ENCODE data around the gene XPOT.

Gene XPOT

DNA sequence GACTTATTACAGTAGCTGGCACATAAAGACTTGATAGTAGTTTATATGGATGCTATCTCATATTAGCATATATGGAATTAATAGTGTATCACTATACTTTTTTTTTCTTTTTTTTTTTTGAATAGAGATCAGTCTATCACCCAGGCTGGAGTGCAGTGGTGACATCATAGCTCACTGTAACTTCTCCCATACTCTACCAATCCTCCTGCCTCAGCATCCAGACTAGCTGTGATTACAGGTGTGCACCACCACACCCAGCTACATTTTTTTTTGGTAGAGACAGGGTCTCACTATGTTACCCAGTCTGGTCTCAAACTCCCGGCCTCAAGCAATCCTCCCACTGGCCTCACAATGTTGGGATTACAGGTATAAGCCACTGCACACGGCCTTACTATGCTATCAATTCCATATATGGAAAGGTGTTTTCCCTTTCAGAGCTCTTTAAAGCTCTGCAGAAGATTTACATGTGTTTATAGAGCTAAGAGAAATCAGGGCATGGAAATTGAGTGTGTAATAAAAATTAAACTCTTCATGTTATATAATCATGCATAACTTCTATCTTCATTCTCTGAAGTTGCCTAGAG is 46.0 kb downstream of the XPOT start:
- Histone ChIP-seq H3K4me3 (ENCODE audit: low read depth, low read length) (no peak overlapping the region), H3K4me1 (no peaks in the 10 kb centered on the region), H3K27me3 (no peaks in the 10 kb centered on the region), H3K36me3 (peaks cover 36% of the 10 kb centered on the region), H3K9me3 (no peaks in the 10 kb centered on the region)
- TF ChIP-seq, protein P1, sequence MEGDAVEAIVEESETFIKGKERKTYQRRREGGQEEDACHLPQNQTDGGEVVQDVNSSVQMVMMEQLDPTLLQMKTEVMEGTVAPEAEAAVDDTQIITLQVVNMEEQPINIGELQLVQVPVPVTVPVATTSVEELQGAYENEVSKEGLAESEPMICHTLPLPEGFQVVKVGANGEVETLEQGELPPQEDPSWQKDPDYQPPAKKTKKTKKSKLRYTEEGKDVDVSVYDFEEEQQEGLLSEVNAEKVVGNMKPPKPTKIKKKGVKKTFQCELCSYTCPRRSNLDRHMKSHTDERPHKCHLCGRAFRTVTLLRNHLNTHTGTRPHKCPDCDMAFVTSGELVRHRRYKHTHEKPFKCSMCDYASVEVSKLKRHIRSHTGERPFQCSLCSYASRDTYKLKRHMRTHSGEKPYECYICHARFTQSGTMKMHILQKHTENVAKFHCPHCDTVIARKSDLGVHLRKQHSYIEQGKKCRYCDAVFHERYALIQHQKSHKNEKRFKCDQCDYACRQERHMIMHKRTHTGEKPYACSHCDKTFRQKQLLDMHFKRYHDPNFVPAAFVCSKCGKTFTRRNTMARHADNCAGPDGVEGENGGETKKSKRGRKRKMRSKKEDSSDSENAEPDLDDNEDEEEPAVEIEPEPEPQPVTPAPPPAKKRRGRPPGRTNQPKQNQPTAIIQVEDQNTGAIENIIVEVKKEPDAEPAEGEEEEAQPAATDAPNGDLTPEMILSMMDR (IDR thresholded peaks at IDR 0.05; ENCODE audit: low read depth, low read length), result no peak
- DNase-seq, result no peak

DNA sequence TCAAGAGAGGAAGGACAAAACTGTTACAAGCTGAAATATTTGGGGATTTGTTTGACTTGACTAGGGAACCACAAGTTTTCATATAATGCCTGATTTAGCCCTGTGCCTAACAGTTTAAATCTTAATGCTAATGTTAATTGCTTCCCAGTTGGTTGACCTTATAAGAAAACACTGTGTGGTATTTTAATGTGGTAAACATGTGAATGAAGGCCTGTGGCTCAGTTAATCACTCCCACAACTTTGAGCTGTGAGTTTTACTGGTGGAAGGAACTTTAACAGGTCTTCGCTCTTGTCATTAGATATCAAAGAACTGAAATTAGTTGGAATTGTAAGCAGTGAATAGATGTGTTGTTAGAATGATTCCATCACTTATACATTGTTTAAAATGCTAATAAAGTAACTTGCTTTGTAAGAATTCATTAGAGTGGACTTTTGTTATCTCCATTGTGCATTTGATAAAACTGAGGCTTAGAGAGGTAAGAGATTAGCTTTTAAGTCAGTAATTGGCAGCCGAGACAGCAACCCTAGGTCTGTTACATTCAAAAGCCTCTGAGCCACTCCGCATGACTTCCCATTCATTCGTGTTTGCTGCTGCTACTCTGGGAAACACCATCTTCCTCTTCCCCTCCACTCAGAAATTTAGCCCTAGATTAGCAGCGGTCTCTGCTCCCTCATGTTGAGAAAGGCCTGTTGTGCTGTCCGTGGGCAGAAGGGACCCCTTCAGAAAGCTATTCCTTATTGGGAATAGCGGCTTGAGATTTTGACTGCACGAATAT is 46.7 kb downstream of the XPOT start:
- Histone ChIP-seq H3K27me3 (no peaks in the 10 kb centered on the region), H3K9me3 (no peaks in the 10 kb centered on the region), H3K36me3 (peaks cover 32% of the 10 kb centered on the region), H3K4me3 (ENCODE audit: low read depth, low read length) (peak overlapping the region; percentile 87), H3K4me1 (no peaks in the 10 kb centered on the region)
- TF ChIP-seq, protein P1 (IDR thresholded peaks at IDR 0.05; ENCODE audit: low read depth, low read length), result no peak
- DNase-seq, result peak; percentile 12

DNA sequence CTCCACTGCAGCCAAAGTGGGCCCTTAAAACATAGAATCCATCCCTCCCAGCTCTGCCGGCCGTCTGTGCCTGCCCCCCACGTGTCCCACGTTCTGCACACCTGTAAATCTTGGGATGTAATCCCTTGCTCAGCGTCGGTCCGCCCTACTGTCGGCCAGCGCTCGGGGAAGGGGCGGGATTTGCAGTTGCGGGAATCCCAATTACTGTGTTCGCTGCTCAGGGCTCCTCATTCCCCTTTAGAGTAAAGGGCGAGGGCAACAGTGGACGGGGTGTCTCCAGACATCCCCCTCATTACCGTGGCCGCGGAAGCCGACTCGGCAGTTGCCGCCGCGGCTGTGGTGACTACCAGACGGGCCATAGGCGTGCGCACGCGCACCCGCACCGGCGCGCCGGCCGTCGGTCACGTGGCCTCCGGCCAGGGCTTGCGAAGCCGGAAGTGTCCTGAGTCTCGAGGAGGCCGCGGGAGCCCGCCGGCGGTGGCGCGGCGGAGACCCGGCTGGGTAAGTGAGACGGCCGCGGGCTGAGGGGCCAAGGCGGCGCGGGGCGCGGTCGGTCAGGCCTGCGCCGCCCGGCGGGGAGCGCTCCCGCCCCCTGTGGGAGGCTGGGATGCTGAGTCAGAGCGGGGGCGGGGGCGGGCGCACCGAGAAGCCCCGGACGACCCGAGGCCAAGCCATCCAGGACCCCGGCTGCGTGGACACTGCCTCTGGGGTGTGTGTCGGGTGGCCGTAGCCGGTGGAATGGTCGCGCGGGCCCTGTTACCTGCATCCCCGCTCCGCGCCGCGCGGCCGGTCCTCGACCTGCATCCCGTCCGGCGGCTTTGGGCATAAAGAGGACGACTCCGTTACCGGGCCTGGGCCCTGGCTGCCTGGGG is 47.7 kb downstream of the XPOT start, which contains the start of gene TBK1:
Gene TBK1, plus strand, starts transcription at position 434 of the 872 bp plus-strand sequence. CDS start 3,751 bp downstream, outside the sequence.
- TF ChIP-seq, protein P1 (IDR thresholded peaks at IDR 0.05; ENCODE audit: low read depth, low read length), result no peak
- DNase-seq, result peak; percentile 94
- peaks cover under 1% of the 10 kb centered on the region for H3K4me1 ChIP-seq
- no peaks in the 10 kb centered on the region for H3K27me3 ChIP-seq
- no peaks in the 10 kb centered on the region for H3K9me3 ChIP-seq
- peaks cover 29% of the 10 kb centered on the region for H3K36me3 ChIP-seq
- H3K4me3 ChIP-seq (ENCODE audit: low read depth, low read length), result peak within 1 kb of the TSS; percentile 87

DNA sequence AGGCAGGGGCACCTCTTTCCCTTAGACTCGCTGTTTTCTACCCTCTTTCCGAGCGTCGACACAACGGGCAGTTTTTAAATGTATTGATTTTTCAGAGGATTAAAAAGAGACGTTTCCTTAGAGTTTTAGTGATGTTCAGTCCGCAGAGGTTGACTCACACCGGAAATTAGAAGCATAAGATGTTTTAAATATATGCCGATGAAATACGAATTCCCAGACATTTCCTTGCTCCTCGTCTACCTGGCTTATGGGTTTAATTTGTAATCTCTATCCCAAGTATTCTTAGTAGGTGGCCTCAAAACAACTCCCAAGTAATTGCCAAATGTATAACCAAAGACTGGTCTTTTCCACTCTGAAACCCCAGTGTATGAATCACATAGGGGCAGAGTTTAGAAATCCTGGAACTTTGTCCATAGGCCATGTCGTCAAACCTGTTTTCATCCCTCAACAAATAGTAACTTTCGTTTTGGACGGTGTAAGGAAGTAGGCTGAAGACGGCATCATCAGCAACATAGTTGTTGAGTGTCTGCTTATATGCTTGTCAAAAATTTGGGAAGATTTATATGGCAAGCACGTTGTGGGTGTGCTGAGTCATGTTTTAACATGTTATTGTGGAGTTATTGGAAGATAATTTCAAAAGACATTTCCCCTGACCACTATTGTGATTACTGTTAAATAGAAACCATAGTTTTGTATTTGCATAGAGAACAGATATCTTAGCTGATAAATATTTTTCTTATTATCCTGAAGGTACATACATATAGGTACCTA is 48.6 kb downstream of the XPOT start:
- peak overlapping the region; percentile 87 for H3K4me3 ChIP-seq (ENCODE audit: low read depth, low read length)
- peaks cover 29% of the 10 kb centered on the region for H3K36me3 ChIP-seq
- no peak for DNase-seq
- no peaks in the 10 kb centered on the region for H3K27me3 ChIP-seq
- peaks cover 9% of the 10 kb centered on the region for H3K4me1 ChIP-seq
- no peaks in the 10 kb centered on the region for H3K9me3 ChIP-seq
- TF ChIP-seq, protein P1 (IDR thresholded peaks at IDR 0.05; ENCODE audit: low read depth, low read length), result no peak

DNA sequence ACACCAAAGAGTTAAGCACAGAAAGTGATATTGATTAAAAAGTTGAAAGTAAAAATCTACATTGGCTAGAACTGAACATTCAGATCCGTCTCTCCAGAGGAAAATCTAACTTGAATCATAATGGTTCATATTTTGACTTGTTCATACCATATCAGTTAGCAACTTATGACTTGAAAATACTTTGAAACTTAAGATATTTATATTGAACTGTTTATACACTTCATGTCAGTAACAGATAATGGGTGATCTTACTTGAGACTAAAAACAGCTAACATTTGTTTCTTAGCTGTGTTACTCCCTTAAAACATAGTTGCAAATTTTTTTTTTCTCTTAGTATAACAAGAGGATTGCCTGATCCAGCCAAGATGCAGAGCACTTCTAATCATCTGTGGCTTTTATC is 51.3 kb downstream of the XPOT start:
- Histone ChIP-seq H3K36me3 (peaks cover 46% of the 10 kb centered on the region), H3K4me1 (peaks cover 9% of the 10 kb centered on the region)
- TF ChIP-seq, protein P1 (IDR thresholded peaks at IDR 0.05; ENCODE audit: low read depth, low read length), result no peak

More for the DNA sequence above, 51.3 kb downstream of the XPOT start:
- Histone ChIP-seq H3K27me3 (no peaks in the 10 kb centered on the region), H3K4me3 (ENCODE audit: low read depth, low read length) (no peak overlapping the region), H3K9me3 (no peaks in the 10 kb centered on the region)
- no peak for DNase-seq

Measured in BE2C (cell line).